Spleen (tissue), 11 donors: ENCODE results near the gene EXT2. TPM values are rescaled to one million over a fixed set of nuclear protein-coding genes. Genes with fewer than 3 reads are reported as not detected.

Experiments used
- DNase-seq: peaks from one replicate; pipeline ENCODE4 v3.0.0-alpha.2; 2020
- H3K27ac ChIP-seq, 8 donors: fragments of 200-600 bp; sonication (generic) in 7 of 8; 1 replicate in 4 of 8; 2 replicates in 4 of 8; pipeline versions ENCODE4 v1.5.0 to v1.8.0; 2016 to 2021; ENCODE audit warnings: inconsistent platforms in 4 of 8, mild to moderate bottlenecking in 4 of 8, moderate library complexity in 1 of 8
- H3K27me3 ChIP-seq, 7 donors: fragments of 200-600 bp; sonication (generic) in 6 of 7; replicated peaks in 1 of 7; 1 replicate in 4 of 7; 2 replicates in 3 of 7; pipeline versions ENCODE4 v1.5.0 to v1.8.0; 2016 to 2021; ENCODE audit warnings: inconsistent platforms in 3 of 7, mild to moderate bottlenecking in 1 of 7
- H3K36me3 ChIP-seq, 6 donors: fragments of 200-600 bp; sonication (generic) in 5 of 6; 1 replicate in 4 of 6; 2 replicates in 2 of 6; pipeline versions ENCODE4 v1.5.0 to v1.8.0; 2016 to 2021; ENCODE audit warnings: inconsistent platforms in 2 of 6
- H3K4me1 ChIP-seq, 6 donors: fragments of 200-600 bp; sonication (generic) in 5 of 6; 1 replicate in 3 of 6; 2 replicates in 3 of 6; pipeline versions ENCODE4 v1.5.0 to v1.8.0; 2016 to 2021; ENCODE audit warnings: inconsistent platforms in 3 of 6
- H3K4me3 ChIP-seq, 8 donors: fragments of 200-600 bp; sonication (generic) in 7 of 8; 1 replicate in 4 of 8; 2 replicates in 4 of 8; pipeline versions ENCODE4 v1.5.0 to v1.8.0; 2016 to 2021; ENCODE audit warnings: inconsistent platforms in 4 of 8, mild to moderate bottlenecking in 4 of 8, moderate library complexity in 2 of 8
- H3K9me3 ChIP-seq, 8 donors: fragments of 200-600 bp; sonication (generic) in 7 of 8; 1 replicate in 4 of 8; 2 replicates in 4 of 8; pipeline versions ENCODE4 v1.5.0 to v1.8.0; 2016 to 2021; ENCODE audit warnings: inconsistent platforms in 4 of 8
- POLR2A ChIP-seq, 3 donors: fragments of 450-650 bp; IDR thresholded peaks; one replicate each; pipeline ENCODE4 v1.5.1; 2017; ENCODE audit warnings: antibody characterized with exemption in 3 of 3, mild to moderate bottlenecking in 1 of 3
- POLR2AphosphoS5 ChIP-seq, 3 donors: sonication (generic); formaldehyde crosslinking; IDR thresholded peaks; one replicate each; pipeline ENCODE4 v1.5.1; 2017; ENCODE audit warnings: antibody characterized with exemption in 3 of 3
- WGBS, 5 donors: extraction: QIAGEN DNeasy Blood & Tissue Kit in 3 of 5; methylation state at CpG; one replicate each; pipeline versions ENCODE4 v1.1.5 to v1.1.7; 2013 to 2018; 5-methylcytosine and 5-hydroxymethylcytosine counted together
- intact Hi-C: fragments of 100-400 bp; cut with DNase I; formaldehyde crosslinking; loops from one replicate; pipeline ENCODE4 v1.15.0; 2023; ENCODE audit warnings: low total_unique reads
- polyA plus RNA-seq, 3 donors: library from polyadenylated mRNA; stranded (reverse); fragments of 200-250 nt; gene quantifications; one replicate each; pipeline ENCODE4 v1.2.1, GENCODE V29; 2013
- total RNA-seq, 7 donors: library from RNA; depleted of rRNA in 3 of 7; stranded (reverse); fragments of >200 nt in 3 of 7; fragmentation: NEBNext Ultra II Directional in 4 of 7; extraction: Animal tissue kit (Norgen Biotek cat#: 25700) in 4 of 7; gene quantifications; one replicate each; pipeline versions ENCODE4 v1.1.0 to v1.2.1, GENCODE V29; 2016 to 2021
- TF ChIP-seq, protein P1 (sequence below), 11 experiments: fragments of 200-600 bp in 7 of 11; fragments of 450-650 bp in 4 of 11; sonication (generic) in 4 of 11; IDR thresholded peaks in 8 of 11; conservative IDR thresholded peaks in 3 of 11; 1 replicate in 7 of 11; 2 replicates in 4 of 11; pipeline versions ENCODE4 v1.4.0 to v1.8.0; 2016 to 2021; ENCODE audit warnings: antibody characterized with exemption in 11 of 11, inconsistent platforms in 4 of 11, mild to moderate bottlenecking in 1 of 11
- donor health status: healthy with polysubstance abuse.
- donor health status: DM: no; HTN: no; CAD: no; lungs with moderate emphysema.
- donor health status: DM: no; HTN: no; CAD: no.
- donor health status: Bipolar disorder and iron deficiency.
- donor health status: healthy.
- donor health status: DM: no; HTN: no; CAD: no.
- donor health status: DM: yes; HTN: yes; CAD: no.

EXT2 gene
- total and polyA plus RNA-seq, 10 donors: 10.0 to 60.1 (median 41.3) TPM

DNA sequence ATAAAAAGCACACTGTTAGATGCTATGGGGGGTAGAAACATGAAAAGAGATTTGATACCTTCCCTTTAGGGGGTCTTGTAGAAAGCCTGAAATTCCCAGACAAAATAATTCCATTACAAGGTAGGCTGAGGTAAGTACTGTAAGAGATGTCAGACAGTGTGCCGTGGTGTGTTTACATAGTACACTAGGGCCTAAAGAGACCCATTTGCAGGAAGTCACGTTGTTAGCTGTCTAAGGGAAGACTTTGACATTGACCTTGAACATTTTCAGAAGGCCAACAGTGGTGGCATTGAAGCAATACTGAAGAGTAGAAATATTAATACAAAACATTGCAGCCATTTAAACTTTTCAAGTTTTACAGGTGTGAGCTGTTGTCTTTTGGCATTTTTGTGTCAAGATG, 30.8 kb downstream of the EXT2 start:
- H3K9me3 ChIP-seq: no peaks in the 10 kb centered on the region
- H3K4me3 ChIP-seq: no peak overlapping the region
- H3K27me3 ChIP-seq: no peaks in the 10 kb centered on the region
- H3K4me1 ChIP-seq: peaks cover 0 to 6% (median 0%) of the 10 kb centered on the region in 6 donors
- TF ChIP-seq POLR2AphosphoS5 (IDR thresholded peaks at IDR 0.05): no peak
- TF ChIP-seq, protein P1, sequence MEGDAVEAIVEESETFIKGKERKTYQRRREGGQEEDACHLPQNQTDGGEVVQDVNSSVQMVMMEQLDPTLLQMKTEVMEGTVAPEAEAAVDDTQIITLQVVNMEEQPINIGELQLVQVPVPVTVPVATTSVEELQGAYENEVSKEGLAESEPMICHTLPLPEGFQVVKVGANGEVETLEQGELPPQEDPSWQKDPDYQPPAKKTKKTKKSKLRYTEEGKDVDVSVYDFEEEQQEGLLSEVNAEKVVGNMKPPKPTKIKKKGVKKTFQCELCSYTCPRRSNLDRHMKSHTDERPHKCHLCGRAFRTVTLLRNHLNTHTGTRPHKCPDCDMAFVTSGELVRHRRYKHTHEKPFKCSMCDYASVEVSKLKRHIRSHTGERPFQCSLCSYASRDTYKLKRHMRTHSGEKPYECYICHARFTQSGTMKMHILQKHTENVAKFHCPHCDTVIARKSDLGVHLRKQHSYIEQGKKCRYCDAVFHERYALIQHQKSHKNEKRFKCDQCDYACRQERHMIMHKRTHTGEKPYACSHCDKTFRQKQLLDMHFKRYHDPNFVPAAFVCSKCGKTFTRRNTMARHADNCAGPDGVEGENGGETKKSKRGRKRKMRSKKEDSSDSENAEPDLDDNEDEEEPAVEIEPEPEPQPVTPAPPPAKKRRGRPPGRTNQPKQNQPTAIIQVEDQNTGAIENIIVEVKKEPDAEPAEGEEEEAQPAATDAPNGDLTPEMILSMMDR (IDR thresholded peaks at IDR 0.05 in 8 of 11, conservative IDR thresholded peaks at IDR 0.05 in 3 of 11): no peak
- no peak for TF ChIP-seq POLR2A (IDR thresholded peaks at IDR 0.05)
- DNase-seq: no peak
- intact Hi-C loops: no loop called here
- peaks cover 3 to 97% (median 62%) of the 10 kb centered on the region in 6 donors for H3K36me3 ChIP-seq
- 80 to 87% (median 83%) methylated on average over 2 of the region's 2 CpGs for WGBS, 5 donors
- H3K27ac ChIP-seq: no peak overlapping the region

GRCh38 chr11:44127130-44127529, 31.7 kb downstream of the EXT2 start:
- Histone ChIP-seq H3K27ac (no peak overlapping the region), H3K9me3 (no peaks in the 10 kb centered on the region), H3K4me1 (peaks cover 0 to 3% (median 0%) of the 10 kb centered on the region in 6 donors), H3K4me3 (no peak overlapping the region), H3K27me3 (no peaks in the 10 kb centered on the region), H3K36me3 (peaks cover 3 to 97% (median 68%) of the 10 kb centered on the region in 6 donors)
- no peak for TF ChIP-seq POLR2A (IDR thresholded peaks at IDR 0.05)
- TF ChIP-seq, protein P1 (IDR thresholded peaks at IDR 0.05 in 8 of 11, conservative IDR thresholded peaks at IDR 0.05 in 3 of 11): no peak
- TF ChIP-seq POLR2AphosphoS5 (IDR thresholded peaks at IDR 0.05): no peak
- intact Hi-C loops: no loop called here
- DNase-seq: no peak
- 72 to 94% (median 85%) methylated on average over 8 of the region's 8 CpGs for WGBS, 5 donors

GRCh38 chr11:44128729-44129128, 33.3 kb downstream of the EXT2 start:
- Histone ChIP-seq H3K9me3 (no peaks in the 10 kb centered on the region), H3K27me3 (no peaks in the 10 kb centered on the region), H3K4me3 (no peak overlapping the region), H3K4me1 (no peaks in the 10 kb centered on the region), H3K36me3 (peaks cover 3 to 100% (median 73%) of the 10 kb centered on the region in 6 donors), H3K27ac (no peak overlapping the region)
- TF ChIP-seq, protein P1 (IDR thresholded peaks at IDR 0.05 in 8 of 11, conservative IDR thresholded peaks at IDR 0.05 in 3 of 11): no peak
- TF ChIP-seq POLR2AphosphoS5 (IDR thresholded peaks at IDR 0.05) (no peak), POLR2A (IDR thresholded peaks at IDR 0.05) (no peak)
- no peak for DNase-seq
- intact Hi-C loops: no loop called here
- 96 to 99% (median 97%) methylated on average over 3 of the region's 3 CpGs for WGBS, 5 donors

DNA sequence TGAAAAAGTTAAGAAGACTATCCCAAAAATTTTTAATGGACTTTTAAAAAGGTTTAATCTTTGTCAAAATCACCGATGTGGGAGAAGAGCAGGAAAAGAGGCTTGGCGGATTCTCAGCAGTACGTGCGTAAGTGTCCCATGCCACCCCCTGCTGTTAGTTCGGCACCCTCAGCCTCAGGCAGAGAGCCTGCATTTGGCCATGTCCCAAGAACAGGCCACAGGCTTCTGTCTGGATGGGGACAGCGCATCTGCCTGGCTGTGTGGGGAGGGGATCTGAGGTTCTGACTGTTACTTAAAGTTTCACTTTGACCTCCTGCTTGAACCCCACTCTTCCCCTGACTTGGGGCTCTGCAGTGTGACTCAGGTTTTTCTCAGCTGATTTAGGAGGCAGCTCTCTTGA, 35.3 kb downstream of the EXT2 start:
- WGBS, 5 donors: 86 to 92% (median 91%) methylated on average over 6 of the region's 6 CpGs
- intact Hi-C loops: no loop called here
- H3K9me3 ChIP-seq: no peaks in the 10 kb centered on the region
- no peak overlapping the region for H3K27ac ChIP-seq
- DNase-seq: no peak
- TF ChIP-seq POLR2AphosphoS5 (IDR thresholded peaks at IDR 0.05) (no peak), POLR2A (IDR thresholded peaks at IDR 0.05) (no peak)
- TF ChIP-seq, protein P1 (IDR thresholded peaks at IDR 0.05 in 8 of 11, conservative IDR thresholded peaks at IDR 0.05 in 3 of 11): no peak
- H3K36me3 ChIP-seq: peaks cover 3 to 100% (median 61%) of the 10 kb centered on the region in 6 donors
- no peak overlapping the region for H3K4me3 ChIP-seq
- H3K27me3 ChIP-seq: no peaks in the 10 kb centered on the region
- no peaks in the 10 kb centered on the region for H3K4me1 ChIP-seq
